ENCODE results near the gene IL17RE.
"Not testable (repeated sequence)": the region's sequence is repeated elsewhere in the genome, so short reads cannot be mapped to it uniquely, and the experiment has no call there.

The IL17RE gene

DNA sequence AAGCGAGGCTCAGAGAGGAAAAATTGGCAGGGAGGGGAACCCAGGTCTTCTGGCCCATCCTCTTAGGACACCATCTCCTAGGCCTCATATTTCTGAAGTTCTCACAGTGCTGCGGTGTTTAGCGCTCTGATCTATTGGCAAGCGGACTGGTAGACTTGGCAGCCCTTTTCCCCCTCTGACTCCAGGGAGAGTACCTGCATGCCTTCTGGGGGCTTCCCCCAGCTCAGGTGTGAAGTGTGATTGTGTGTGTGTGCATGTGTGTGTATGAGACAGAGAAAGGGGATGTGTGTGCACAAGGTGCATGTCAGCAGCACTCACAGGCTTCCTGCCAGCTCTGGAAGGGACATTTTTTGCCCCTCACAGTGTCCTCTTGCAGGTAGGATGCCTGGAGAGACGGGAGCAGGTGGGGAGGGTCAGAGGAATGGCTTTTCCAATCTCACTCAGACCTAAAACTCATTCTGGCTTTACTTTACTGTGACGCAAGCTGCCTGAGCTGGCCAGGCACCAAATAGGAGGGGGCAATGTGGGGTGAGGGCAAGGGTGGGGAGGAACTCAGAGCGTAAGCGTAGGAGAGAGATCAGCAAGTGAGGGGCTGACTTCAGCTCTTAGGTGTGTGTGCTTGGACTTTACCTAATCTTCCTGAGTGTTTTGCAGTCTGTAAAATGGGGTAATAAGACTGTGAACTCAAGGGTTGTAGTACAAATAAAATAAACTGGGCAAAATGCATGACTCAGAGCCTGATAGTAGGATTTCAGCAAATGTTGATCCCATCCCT lies 4.0 kb upstream of the IL17RE start:
- DNase-seq (ENCODE audit: low spot score) (no peak), ATAC-seq (ENCODE audit: low read depth) (no peak)
- Histone ChIP-seq H3K9me3 (ENCODE audit: severe bottlenecking) (peaks cover 4% of the 10 kb centered on the region), H3K27me3 (ENCODE audit: insufficient read depth, poor library complexity, severe bottlenecking) (no peaks in the 10 kb centered on the region), H3K4me1 (ENCODE audit: insufficient read depth, poor library complexity, severe bottlenecking) (peaks cover 46% of the 10 kb centered on the region), H3K4me3 (ENCODE audit: severe bottlenecking) (no peak overlapping the region), H3K36me3 (ENCODE audit: low read depth) (peaks cover 9% of the 10 kb centered on the region), H3K27ac (ENCODE audit: poor library complexity, severe bottlenecking) (peak overlapping the region; percentile 71)
- TF ChIP-seq, protein P1, sequence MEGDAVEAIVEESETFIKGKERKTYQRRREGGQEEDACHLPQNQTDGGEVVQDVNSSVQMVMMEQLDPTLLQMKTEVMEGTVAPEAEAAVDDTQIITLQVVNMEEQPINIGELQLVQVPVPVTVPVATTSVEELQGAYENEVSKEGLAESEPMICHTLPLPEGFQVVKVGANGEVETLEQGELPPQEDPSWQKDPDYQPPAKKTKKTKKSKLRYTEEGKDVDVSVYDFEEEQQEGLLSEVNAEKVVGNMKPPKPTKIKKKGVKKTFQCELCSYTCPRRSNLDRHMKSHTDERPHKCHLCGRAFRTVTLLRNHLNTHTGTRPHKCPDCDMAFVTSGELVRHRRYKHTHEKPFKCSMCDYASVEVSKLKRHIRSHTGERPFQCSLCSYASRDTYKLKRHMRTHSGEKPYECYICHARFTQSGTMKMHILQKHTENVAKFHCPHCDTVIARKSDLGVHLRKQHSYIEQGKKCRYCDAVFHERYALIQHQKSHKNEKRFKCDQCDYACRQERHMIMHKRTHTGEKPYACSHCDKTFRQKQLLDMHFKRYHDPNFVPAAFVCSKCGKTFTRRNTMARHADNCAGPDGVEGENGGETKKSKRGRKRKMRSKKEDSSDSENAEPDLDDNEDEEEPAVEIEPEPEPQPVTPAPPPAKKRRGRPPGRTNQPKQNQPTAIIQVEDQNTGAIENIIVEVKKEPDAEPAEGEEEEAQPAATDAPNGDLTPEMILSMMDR (IDR thresholded peaks at IDR 0.05; ENCODE audit: poor library complexity, severe bottlenecking), result no peak

DNA sequence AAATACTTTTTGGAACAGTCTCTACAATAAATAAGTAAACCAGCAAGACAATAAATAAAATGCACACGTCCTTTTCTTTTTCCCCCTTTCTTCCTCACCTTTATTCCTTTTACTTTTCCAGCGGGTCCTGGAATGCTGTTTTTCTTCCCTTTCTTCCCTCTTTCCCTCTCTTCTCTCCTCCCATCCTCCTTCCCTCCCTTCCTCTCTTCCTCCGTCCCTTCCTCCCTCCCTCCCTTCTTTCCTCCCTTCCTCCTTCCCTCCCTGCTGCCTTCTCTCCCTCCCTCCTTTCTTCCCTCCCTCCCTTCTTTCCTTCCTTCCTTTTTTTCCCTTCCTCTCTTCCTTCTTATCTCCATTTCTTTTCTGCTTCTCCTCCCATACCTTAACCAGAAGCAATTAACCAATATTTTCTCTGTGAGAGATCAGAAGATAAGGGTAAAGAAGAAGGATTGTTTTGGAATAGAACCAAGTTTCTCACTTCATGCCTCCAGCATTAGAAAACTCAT lies 3.3 kb upstream of the IL17RE start:
- Histone ChIP-seq H3K4me3 (ENCODE audit: severe bottlenecking) (no peak overlapping the region), H3K27ac (ENCODE audit: poor library complexity, severe bottlenecking) (no peak overlapping the region), H3K4me1 (ENCODE audit: insufficient read depth, poor library complexity, severe bottlenecking) (peaks cover 41% of the 10 kb centered on the region), H3K36me3 (ENCODE audit: low read depth) (peaks cover 4% of the 10 kb centered on the region; the same call in 1 of the 2 replicates), H3K27me3 (ENCODE audit: insufficient read depth, poor library complexity, severe bottlenecking) (no peaks in the 10 kb centered on the region), H3K9me3 (ENCODE audit: severe bottlenecking) (peaks cover 4% of the 10 kb centered on the region)
- ATAC-seq (ENCODE audit: low read depth) (no peak), DNase-seq (ENCODE audit: low spot score) (no peak)
- TF ChIP-seq, protein P1 (IDR thresholded peaks at IDR 0.05; ENCODE audit: poor library complexity, severe bottlenecking), result no peak

DNA sequence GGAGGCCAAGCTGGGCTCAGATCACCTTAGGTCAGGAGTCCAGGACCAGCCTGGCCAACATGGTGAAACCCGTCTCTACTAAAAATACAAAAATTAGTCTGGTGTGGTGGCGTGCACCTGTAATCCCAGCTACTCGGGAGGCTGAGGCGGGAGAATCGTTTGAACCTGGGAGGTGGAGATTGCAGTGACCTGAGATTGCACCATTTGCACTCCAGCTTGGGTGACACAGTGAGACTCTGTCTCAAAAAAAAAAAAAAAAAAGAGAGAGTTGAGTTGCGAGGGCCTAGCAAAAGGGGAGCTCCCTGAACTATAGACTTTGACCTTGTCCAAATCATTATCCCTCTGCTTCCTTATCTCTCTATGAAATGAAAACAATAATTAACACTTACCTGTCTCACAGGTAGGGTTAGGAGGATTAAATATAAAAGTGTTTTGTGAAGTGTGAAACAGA lies 1.7 kb upstream of the IL17RE start:
- not testable (repeated sequence) for H3K27ac ChIP-seq (ENCODE audit: poor library complexity, severe bottlenecking); H3K27me3 ChIP-seq (ENCODE audit: insufficient read depth, poor library complexity, severe bottlenecking); ATAC-seq (ENCODE audit: low read depth); H3K9me3 ChIP-seq (ENCODE audit: severe bottlenecking); H3K36me3 ChIP-seq (ENCODE audit: low read depth); H3K4me3 ChIP-seq (ENCODE audit: severe bottlenecking); DNase-seq (ENCODE audit: low spot score)
- peaks cover 41% of the 10 kb centered on the region for H3K4me1 ChIP-seq (ENCODE audit: insufficient read depth, poor library complexity, severe bottlenecking)

DNA sequence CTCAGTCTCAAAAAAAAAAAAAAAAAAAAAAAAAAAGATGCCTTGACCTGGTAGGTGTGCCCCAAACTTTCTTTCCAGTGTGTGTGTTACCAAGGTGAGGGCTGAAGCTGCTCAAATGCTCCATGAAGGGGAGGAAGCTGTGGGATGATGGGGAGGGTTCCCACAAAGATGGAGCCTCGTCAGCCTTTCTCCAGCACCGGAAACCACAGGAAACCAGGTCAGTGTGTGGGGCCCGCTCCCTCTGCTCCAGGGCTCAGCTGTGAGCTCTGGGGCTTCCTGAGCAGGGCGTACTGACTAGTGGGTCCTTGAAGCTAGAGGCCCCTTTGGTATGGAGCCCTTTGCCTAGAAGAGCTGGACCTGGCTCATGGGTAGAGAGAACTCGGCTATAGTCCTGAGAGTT lies 681 bp upstream of the IL17RE start:
- TF ChIP-seq, protein P1 (IDR thresholded peaks at IDR 0.05; ENCODE audit: poor library complexity, severe bottlenecking), result no peak
- Histone ChIP-seq H3K27ac (ENCODE audit: poor library complexity, severe bottlenecking) (peak overlapping the region; percentile 51), H3K4me1 (ENCODE audit: insufficient read depth, poor library complexity, severe bottlenecking) (peaks cover 37% of the 10 kb centered on the region), H3K36me3 (ENCODE audit: low read depth) (no peaks in the 10 kb centered on the region), H3K9me3 (ENCODE audit: severe bottlenecking) (no peaks in the 10 kb centered on the region), H3K27me3 (ENCODE audit: insufficient read depth, poor library complexity, severe bottlenecking) (no peaks in the 10 kb centered on the region), H3K4me3 (ENCODE audit: severe bottlenecking) (no peak overlapping the region)
- DNase-seq (ENCODE audit: low spot score) (no peak), ATAC-seq (ENCODE audit: low read depth) (no peak)

DNA sequence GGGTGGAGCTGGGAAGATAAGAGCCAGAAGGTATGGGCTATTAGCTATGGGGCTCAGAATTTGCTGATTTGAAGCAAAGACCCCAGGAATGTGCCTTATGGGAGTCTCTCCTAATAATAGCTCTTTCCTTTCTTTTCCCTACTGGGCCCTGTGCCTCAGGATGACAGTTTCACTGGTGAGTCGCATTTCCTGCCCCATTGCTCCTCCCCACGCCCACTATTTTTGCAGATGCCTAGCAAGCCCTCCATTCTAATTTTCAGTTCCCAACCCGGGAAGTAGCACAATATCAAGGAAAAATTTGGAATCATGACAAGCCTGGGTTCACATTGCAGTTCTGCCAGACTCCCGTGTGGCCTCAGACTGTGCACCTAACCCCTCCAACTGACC lies 583 bp downstream of the IL17RE start:
- H3K27me3 ChIP-seq (ENCODE audit: insufficient read depth, poor library complexity, severe bottlenecking), result no peaks in the 10 kb centered on the region
- peaks cover 25% of the 10 kb centered on the region for H3K4me1 ChIP-seq (ENCODE audit: insufficient read depth, poor library complexity, severe bottlenecking)
- TF ChIP-seq, protein P1 (IDR thresholded peaks at IDR 0.05; ENCODE audit: poor library complexity, severe bottlenecking), result no peak
- H3K4me3 ChIP-seq (ENCODE audit: severe bottlenecking), result peak overlapping the region; percentile 16
- H3K36me3 ChIP-seq (ENCODE audit: low read depth), result no peaks in the 10 kb centered on the region
- H3K27ac ChIP-seq (ENCODE audit: poor library complexity, severe bottlenecking), result peak overlapping the region; percentile 51
- no peaks in the 10 kb centered on the region for H3K9me3 ChIP-seq (ENCODE audit: severe bottlenecking)
- DNase-seq (ENCODE audit: low spot score), result no peak
- peak; percentile 47 for ATAC-seq (ENCODE audit: low read depth)
